HCT116 (cell line): ENCODE data around the gene PSMA1. TPM values are rescaled to one million over a fixed set of nuclear protein-coding genes. Genes with fewer than 3 reads are reported as not detected.

Experiments used
- ATAC-seq: fragments of 200-7000 bp; cut with Tn5 transposase; 2 replicates; pipeline ENCODE4 v1.9.1; 2020; ENCODE audit warnings: mild to moderate bottlenecking, moderate library complexity
- BruUV-seq: library from RNA; stranded (reverse); fragments of 400-500 nt; replicated peaks from 2 replicates; lab custom pipeline; 2021; lab: Mats Ljungman, UMichigan
- CTCF ChIA-PET: fragments of 300-600 bp; sonication (Branson Sonifier 250); formaldehyde crosslinking; loops from one replicate; lab custom pipeline; 2021; ENCODE audit warnings: antibody characterized with exemption; lab: Charles Lee
- POLR2A ChIA-PET: fragments of 300-600, 350-600 bp; sonication (Branson Sonifier 250); formaldehyde crosslinking; loops from one replicate; lab custom pipeline; 2021; ENCODE audit warnings: antibody characterized with exemption; lab: Charles Lee
- RAD21 ChIA-PET, 2 experiments: fragments of 300-600 bp; sonication (Branson Sonifier 250); formaldehyde crosslinking; loops; one replicate each; lab custom pipeline; 2023; ENCODE audit warnings: low total read pairs in 2 of 2; ENCODE audit not compliant: uncharacterized antibody in 2 of 2, unreplicated experiment in 2 of 2, low non-redundant PET in 1 of 2; lab: Charles Lee
- DNase-seq: peaks from one replicate; pipeline ENCODE4 v3.0.0-alpha.2; 2010; ENCODE audit warnings: low read depth, low spot score
- H2AFZ ChIP-seq: fragments of 200-600 bp; shearing (Covaris generic), sonication (generic); 2 replicates; pipeline ENCODE4 v1.6.1; 2017; ENCODE audit warnings: low read depth, mixed run types, mixed read lengths, antibody characterized with exemption, low read length; ENCODE audit not compliant: poor library complexity, severe bottlenecking
- H3K27ac ChIP-seq: 2 replicates; pipeline ENCODE4 v1.5.1; 2012; ENCODE audit warnings: low read depth, low read length
- H3K27me3 ChIP-seq: fragments of 200-600 bp; sonication (generic); 2 replicates; pipeline ENCODE4 v1.6.1; 2016; ENCODE audit warnings: mixed run types, low read length, mixed read lengths; ENCODE audit not compliant: insufficient read depth
- H3K36me3 ChIP-seq, 2 experiments: fragments of 200-500 bp in 1 of 2; fragments of 200-600 bp in 1 of 2; sonication (Bioruptor generic) in 1 of 2; sonication (generic) in 1 of 2; 2 replicates each; pipeline versions ENCODE4 v1.5.1 to v1.6.1; 2014 to 2016; ENCODE audit warnings: low read length in 2 of 2, inconsistent platforms in 1 of 2, mixed read lengths in 1 of 2, mixed run types in 1 of 2; ENCODE audit not compliant: insufficient read depth in 2 of 2, control insufficient read depth in 1 of 2
- H3K4me1 ChIP-seq, 2 experiments: fragments of 200-600 bp in 1 of 2; sonication (generic) in 1 of 2; 2 replicates each; pipeline versions ENCODE4 v1.5.1 to v1.6.1; 2012 to 2017; ENCODE audit warnings: low read length in 2 of 2, inconsistent platforms in 1 of 2, mild to moderate bottlenecking in 1 of 2, mixed read lengths in 1 of 2, mixed run types in 1 of 2, moderate library complexity in 1 of 2; ENCODE audit not compliant: insufficient read depth in 2 of 2, control insufficient read depth in 1 of 2
- H3K4me2 ChIP-seq: fragments of 200-600 bp; sonication (generic); 2 replicates; pipeline ENCODE4 v1.6.1; 2017; ENCODE audit warnings: mixed run types, low read length, mixed read lengths
- H3K4me3 ChIP-seq, 2 experiments: fragments of 200-600 bp in 1 of 2; sonication (generic) in 1 of 2; replicated peaks in 1 of 2; 2 replicates each; pipeline ENCODE4 v1.5.1; 2011 to 2016; ENCODE audit warnings: low read length in 2 of 2, control low read depth in 1 of 2, low read depth in 1 of 2, mild to moderate bottlenecking in 1 of 2, mixed read lengths in 1 of 2, mixed run types in 1 of 2
- H3K79me2 ChIP-seq: fragments of 200-600 bp; sonication (generic); 2 replicates; pipeline ENCODE4 v1.6.1; 2017; ENCODE audit warnings: mild to moderate bottlenecking, mixed run types, low read length, moderate library complexity, mixed read lengths; ENCODE audit not compliant: insufficient read depth
- H3K9ac ChIP-seq: fragments of 200-600 bp; sonication (generic); 2 replicates; pipeline ENCODE4 v1.6.1; 2016; ENCODE audit warnings: low read length, mixed read lengths
- H3K9me2 ChIP-seq: fragments of 200-600 bp; sonication (generic), shearing (Covaris generic); 2 replicates; pipeline ENCODE4 v1.6.1; 2017; ENCODE audit warnings: mixed run types, mild to moderate bottlenecking, moderate library complexity; ENCODE audit not compliant: insufficient read depth
- H3K9me3 ChIP-seq, 2 experiments: fragments of 200-500 bp in 1 of 2; fragments of 200-600 bp in 1 of 2; sonication (Bioruptor generic) in 1 of 2; sonication (generic) in 1 of 2; 2 replicates each; pipeline ENCODE4 v1.6.1; 2014 to 2017; ENCODE audit warnings: low read length in 2 of 2, mixed read lengths in 2 of 2, inconsistent platforms in 1 of 2, low read depth in 1 of 2, mild to moderate bottlenecking in 1 of 2, mixed run types in 1 of 2, moderate library complexity in 1 of 2; ENCODE audit not compliant: control insufficient read depth in 1 of 2, insufficient read depth in 1 of 2
- H4K20me1 ChIP-seq: fragments of 200-600 bp; sonication (generic), shearing (Covaris generic); 2 replicates; pipeline ENCODE4 v1.6.1; 2017; ENCODE audit warnings: mixed run types, mild to moderate bottlenecking, moderate library complexity; ENCODE audit not compliant: insufficient read depth
- CBX3 ChIP-seq: IDR thresholded peaks from 2 replicates; pipeline ENCODE4 v1.6.1; 2012; ENCODE audit warnings: low read depth
- CTCF ChIP-seq, 3 experiments: fragments of 200-600 bp in 1 of 3; sonication (generic) in 1 of 3; IDR thresholded peaks in 2 of 3; conservative IDR thresholded peaks in 1 of 3; 2 replicates each; pipeline ENCODE4 v1.5.1; 2012 to 2017; ENCODE audit warnings: low read depth in 2 of 3, low read length in 2 of 3, antibody characterized with exemption in 1 of 3, borderline replicate concordance in 1 of 3, control low read depth in 1 of 3, mild to moderate bottlenecking in 1 of 3, mixed read lengths in 1 of 3, mixed run types in 1 of 3, moderate library complexity in 1 of 3; ENCODE audit not compliant: insufficient read depth in 1 of 3
- ELF1 ChIP-seq: IDR thresholded peaks from 2 replicates; pipeline ENCODE4 v1.6.1; 2012; ENCODE audit warnings: low read depth, borderline replicate concordance
- EZH2phosphoT487 ChIP-seq: fragments of 200-600 bp; IDR thresholded peaks from 2 replicates; pipeline ENCODE4 v1.6.1; 2018; ENCODE audit warnings: antibody characterized with exemption, borderline replicate concordance
- FOSL1 ChIP-seq: IDR thresholded peaks from 2 replicates; pipeline ENCODE4 v1.6.1; 2012; ENCODE audit warnings: low read depth
- JUND ChIP-seq: IDR thresholded peaks from 2 replicates; pipeline ENCODE4 v1.6.1; 2012
- POLR2A ChIP-seq: IDR thresholded peaks from 2 replicates; pipeline ENCODE4 v1.7.0; 2011; ENCODE audit warnings: borderline replicate concordance; ENCODE audit not compliant: insufficient read depth, insufficient read length; ENCODE audit errors: extremely low read depth
- POLR2AphosphoS5 ChIP-seq: IDR thresholded peaks from 2 replicates; pipeline ENCODE4 v1.6.1; 2011; ENCODE audit warnings: mild to moderate bottlenecking, low read depth, low read length, moderate library complexity
- SIN3A ChIP-seq: IDR thresholded peaks from 2 replicates; pipeline ENCODE4 v1.6.1; 2012; ENCODE audit warnings: low read depth
- SP1 ChIP-seq: IDR thresholded peaks from 2 replicates; pipeline ENCODE4 v1.6.1; 2012; ENCODE audit warnings: low read depth
- TCF7L2 ChIP-seq: IDR thresholded peaks from 2 replicates; pipeline ENCODE4 v1.7.0; 2011; ENCODE audit warnings: borderline replicate concordance, inconsistent platforms; ENCODE audit not compliant: insufficient read depth, insufficient read length; ENCODE audit errors: extremely low read depth
- YY1 ChIP-seq: IDR thresholded peaks from 2 replicates; pipeline ENCODE4 v1.6.1; 2011; ENCODE audit warnings: low read length, low read depth, moderate library complexity, mild to moderate bottlenecking; ENCODE audit not compliant: insufficient replicate concordance; ENCODE audit errors: extremely low read depth
- ZNF274 ChIP-seq: fragments of 200-500 bp; sonication (Bioruptor generic); IDR thresholded peaks from 2 replicates; pipeline ENCODE4 v1.6.1; 2014; ENCODE audit warnings: mild to moderate bottlenecking, low read depth, low read length, inconsistent platforms
- intact Hi-C: fragments of 100-400 bp; cut with micrococcal nuclease; formaldehyde crosslinking; loops from 2 replicates; pipeline ENCODE4 v1.10.0; 2022
- total RNA-seq: library from RNA; stranded (reverse); gene quantifications from one replicate; pipeline ENCODE4 v1.2.1, GENCODE V29; 2021; ENCODE audit not compliant: unreplicated experiment

Gene PSMA1
- total RNA-seq, 1 experiment from 2014 or later, result 211 TPM

GRCh38 chr11:14522245-14522644 lies 2.1 kb upstream of the PSMA1 start:
- ChIA-PET CTCF (no interaction called here), RAD21 (no interaction called here)
- Histone ChIP-seq H3K27ac (no peak overlapping the region), H4K20me1 (no peaks in the 10 kb centered on the region), H3K9me3 (no peaks in the 10 kb centered on the region), H3K4me3 (no peak overlapping the region), H3K79me2 (peaks cover 29% of the 10 kb centered on the region), H3K4me1 (peaks cover 9 to 16% of the 10 kb centered on the region in 2 experiments; a peak in 3 of 4 replicates)
- intact Hi-C loops, result loop anchor here (5.0 kb wide), 1 partner anchor 370 kb away; the partner anchor contains the start of gene CYP2R1
- no peak for DNase-seq
- TF ChIP-seq SP1 (no peak), ELF1 (no peak), CTCF (IDR thresholded peaks at IDR 0.05 in 2 of 3, conservative IDR thresholded peaks at IDR 0.05 in 1 of 3; ENCODE audit: borderline replicate concordance in 1 of 3, insufficient read depth in 1 of 3, low read depth in 2 of 3, low read length in 2 of 3) (no peak), ZNF274 (no peak), CBX3 (no peak), POLR2A (no peak)
- TF ChIP-seq, all 23 proteins: peak for 0
- ATAC-seq, result no peak
- Histone ChIP-seq H3K4me2 (no peak overlapping the region), H2AFZ (no peak overlapping the region), H3K9me2 (no peaks in the 10 kb centered on the region), H3K9ac (no peak overlapping the region), H3K36me3 (peaks cover 9 to 14% of the 10 kb centered on the region in 2 experiments), H3K27me3 (no peaks in the 10 kb centered on the region)
- POLR2A ChIA-PET, result no interaction called here
- no TSS peak for BruUV-seq

GRCh38 chr11:14520747-14521151 lies 563 bp upstream of the PSMA1 start:
- CTCF ChIA-PET, result no interaction called here
- TF ChIP-seq POLR2AphosphoS5, result no peak
- no peak for TF ChIP-seq EZH2phosphoT487
- TF ChIP-seq TCF7L2, result no peak
- TF ChIP-seq JUND, result no peak
- no peak for TF ChIP-seq SIN3A
- no peak for TF ChIP-seq FOSL1
- no peak for TF ChIP-seq SP1
- no peak for TF ChIP-seq YY1
- no peak for TF ChIP-seq CBX3
- TF ChIP-seq CTCF (IDR thresholded peaks at IDR 0.05 in 2 of 3, conservative IDR thresholded peaks at IDR 0.05 in 1 of 3; ENCODE audit: borderline replicate concordance in 1 of 3, insufficient read depth in 1 of 3, low read depth in 2 of 3, low read length in 2 of 3), result no peak

More at GRCh38 chr11:14520747-14521151, 563 bp upstream of the PSMA1 start:
- Histone ChIP-seq H3K4me2 (peak overlapping the region; percentile 86), H3K4me1 (peaks cover 9 to 16% of the 10 kb centered on the region in 2 experiments; a peak in 3 of 4 replicates), H3K27ac (peak overlapping the region; percentile 81), H3K4me3 (peak overlapping the region; percentile 57 to 95), H3K9ac (peak overlapping the region; percentile 92), H3K27me3 (no peaks in the 10 kb centered on the region), H3K9me2 (no peaks in the 10 kb centered on the region), H3K9me3 (no peaks in the 10 kb centered on the region), H3K36me3 (peaks cover 18 to 25% of the 10 kb centered on the region in 2 experiments), H4K20me1 (no peaks in the 10 kb centered on the region), H2AFZ (peak overlapping the region; percentile 91), H3K79me2 (peaks cover 42% of the 10 kb centered on the region)
- DNase-seq, result no peak
- no peak for ATAC-seq
- BruUV-seq, result TSS peak; percentile 94
- intact Hi-C loops, result loop anchor here (5.0 kb wide), 1 partner anchor 372 kb away; the partner anchor contains the start of gene CYP2R1
- ChIA-PET POLR2A (no interaction called here), RAD21 (no interaction called here)
